Ishikawa (cell line): ENCODE measurements around the gene CSNK1G3.

Experiments used
- CEBPB ChIP-seq: IDR thresholded peaks from 2 replicates; pipeline ENCODE4 v1.6.1; 2012
- CREB1 ChIP-seq: IDR thresholded peaks from 2 replicates; pipeline ENCODE4 v1.6.1; 2012; ENCODE audit warnings: low read depth
- EGR1 ChIP-seq: IDR thresholded peaks from 2 replicates; pipeline ENCODE4 v1.6.1; 2012
- EP300 ChIP-seq: IDR thresholded peaks from 2 replicates; pipeline ENCODE4 v1.6.1; 2012; ENCODE audit warnings: borderline replicate concordance
- FOXM1 ChIP-seq: IDR thresholded peaks from 2 replicates; pipeline ENCODE4 v1.6.1; 2012; ENCODE audit warnings: low read depth, borderline replicate concordance
- MAX ChIP-seq: IDR thresholded peaks from 2 replicates; pipeline ENCODE4 v1.6.1; 2012
- NFIC ChIP-seq: IDR thresholded peaks from 2 replicates; pipeline ENCODE4 v1.6.1; 2012
- RAD21 ChIP-seq: IDR thresholded peaks from 2 replicates; pipeline ENCODE4 v1.6.1; 2012; ENCODE audit warnings: low read depth
- REST ChIP-seq: IDR thresholded peaks from 2 replicates; pipeline ENCODE4 v1.6.1; 2012; ENCODE audit warnings: low read depth, mild to moderate bottlenecking
- TAF1 ChIP-seq: IDR thresholded peaks from 2 replicates; pipeline ENCODE4 v1.6.1; 2012; ENCODE audit warnings: low read depth, mild to moderate bottlenecking
- TCF12 ChIP-seq: IDR thresholded peaks from 2 replicates; pipeline ENCODE4 v1.6.1; 2012; ENCODE audit warnings: low read depth
- TEAD4 ChIP-seq: IDR thresholded peaks from 2 replicates; pipeline ENCODE4 v1.6.1; 2012
- USF1 ChIP-seq: IDR thresholded peaks from 2 replicates; pipeline ENCODE4 v1.6.1; 2012
- YY1 ChIP-seq: IDR thresholded peaks from 2 replicates; pipeline ENCODE4 v1.6.1; 2012; ENCODE audit warnings: low read depth
- ZBTB7A ChIP-seq: IDR thresholded peaks from 2 replicates; pipeline ENCODE4 v1.6.1; 2012; ENCODE audit warnings: low read depth

The CSNK1G3 gene

GRCh38 chr5:123537845-123538244 is 25.9 kb downstream of the CSNK1G3 start:
- TF ChIP-seq REST (no peak), CREB1 (no peak), EP300 (no peak), USF1 (no peak), FOXM1 (no peak), CEBPB (no peak)

- no peak for TF ChIP-seq ZBTB7A
- no peak for TF ChIP-seq NFIC
- TF ChIP-seq RAD21: no peak
- no peak for TF ChIP-seq CEBPB
- TF ChIP-seq USF1: no peak
- TF ChIP-seq REST: no peak
- no peak for TF ChIP-seq TEAD4
- no peak for TF ChIP-seq MAX
- TF ChIP-seq YY1: no peak
- no peak for TF ChIP-seq FOXM1
- TF ChIP-seq CREB1: no peak
- TF ChIP-seq EGR1: no peak
Measured at GRCh38 chr5:123538670-123539459, 26.9 kb downstream of the CSNK1G3 start.

- no peak for TF ChIP-seq USF1
- TF ChIP-seq TAF1: no peak
- no peak for TF ChIP-seq TEAD4
- no peak for TF ChIP-seq NFIC
- no peak for TF ChIP-seq TCF12
- TF ChIP-seq REST: no peak
- TF ChIP-seq ZBTB7A: no peak
- no peak for TF ChIP-seq CREB1
- TF ChIP-seq FOXM1: no peak
Measured at GRCh38 chr5:123540534-123540933, 28.6 kb downstream of the CSNK1G3 start.

- TF ChIP-seq YY1: no peak
- TF ChIP-seq RAD21: no peak
- TF ChIP-seq USF1: no peak
- no peak for TF ChIP-seq EGR1
- no peak for TF ChIP-seq NFIC
- TF ChIP-seq CREB1: no peak
Measured at GRCh38 chr5:123543438-123543837, 31.5 kb downstream of the CSNK1G3 start.
